PC-3 (cell line): ENCODE data around the gene TIGD1. TPM values are rescaled to one million over a fixed set of nuclear protein-coding genes. Genes with fewer than 3 reads are reported as not detected.

Source experiments
- ATAC-seq: fragments of 200-7000 bp; cut with Tn5 transposase; 2 replicates; pipeline ENCODE4 v1.9.1; 2020; ENCODE audit warnings: mild to moderate bottlenecking, moderate library complexity
- BruUV-seq: library from RNA; stranded (reverse); fragments of 400-500 nt; replicated peaks from 2 replicates; lab custom pipeline; 2021; lab: Mats Ljungman, UMichigan
- CTCF ChIA-PET: fragments of 300-600 bp; sonication (Branson Sonifier 250); formaldehyde crosslinking; loops from one replicate; lab custom pipeline; 2022; ENCODE audit warnings: antibody characterized with exemption; lab: Charles Lee
- POLR2A ChIA-PET: fragments of 300-600 bp; sonication (Branson Sonifier 250); formaldehyde crosslinking; loops from one replicate; lab custom pipeline; 2022; ENCODE audit warnings: antibody characterized with exemption; ENCODE audit not compliant: unreplicated experiment; lab: Charles Lee
- DNase-seq: peaks from one replicate; pipeline ENCODE4 v3.0.0-alpha.2; 2015
- H2AFZ ChIP-seq: fragments of 300-600 bp; sonication (generic); 2 replicates; pipeline ENCODE4 v1.6.0; 2016; ENCODE audit warnings: antibody characterized with exemption, low read length
- H3F3A ChIP-seq: fragments of 300-600 bp; sonication (generic); one replicate; pipeline ENCODE4 v1.6.0; 2017; ENCODE audit warnings: antibody characterized with exemption, low read length, control low read depth, mild to moderate bottlenecking; ENCODE audit not compliant: unreplicated experiment
- H3K27ac ChIP-seq: fragments of 300-600 bp; sonication (generic); 2 replicates; pipeline ENCODE4 v1.5.1; 2016; ENCODE audit warnings: mild to moderate bottlenecking, low read length
- H3K27me3 ChIP-seq: fragments of 300-600 bp; sonication (generic); 2 replicates; pipeline ENCODE4 v1.6.1; 2016; ENCODE audit warnings: low read length, mixed read lengths
- H3K36me3 ChIP-seq: fragments of 300-600 bp; sonication (generic); 2 replicates; pipeline ENCODE4 v1.6.1; 2016; ENCODE audit warnings: low read depth, mixed run types, low read length, mixed read lengths
- H3K4me1 ChIP-seq: fragments of 300-600 bp; sonication (generic); 2 replicates; pipeline ENCODE4 v1.5.1; 2016; ENCODE audit warnings: low read length; ENCODE audit not compliant: insufficient read depth
- H3K4me2 ChIP-seq: fragments of 300-600 bp; sonication (generic); 2 replicates; pipeline ENCODE4 v1.6.0; 2016; ENCODE audit warnings: low read length
- H3K4me3 ChIP-seq: fragments of 300-600 bp; sonication (generic); 2 replicates; pipeline ENCODE4 v1.5.1; 2016; ENCODE audit warnings: mild to moderate bottlenecking, low read length, mixed read lengths
- H3K79me2 ChIP-seq: fragments of 300-600 bp; sonication (generic); 2 replicates; pipeline ENCODE4 v1.6.1; 2017; ENCODE audit warnings: low read length, mixed read lengths
- H3K9ac ChIP-seq: fragments of 300-600 bp; sonication (generic); 2 replicates; pipeline ENCODE4 v1.6.0; 2016; ENCODE audit warnings: mild to moderate bottlenecking, low read length
- H3K9me2 ChIP-seq: fragments of 300-600 bp; sonication (generic); replicated peaks from 2 replicates; pipeline ENCODE4 v1.6.1; 2016; ENCODE audit warnings: mixed run types, low read length, mixed read lengths
- H3K9me3 ChIP-seq: fragments of 300-600 bp; sonication (generic); 2 replicates; pipeline ENCODE4 v1.6.1; 2016; ENCODE audit warnings: low read length, mixed read lengths
- H4K20me1 ChIP-seq: fragments of 300-600 bp; sonication (generic); 2 replicates; pipeline ENCODE4 v1.6.1; 2016; ENCODE audit warnings: low read length, mixed read lengths
- EZH2 ChIP-seq: fragments of 300-600 bp; sonication (generic); IDR thresholded peaks from one replicate; pipeline ENCODE4 v1.6.1; 2017; ENCODE audit warnings: antibody characterized with exemption, mild to moderate bottlenecking, low read length; ENCODE audit not compliant: unreplicated experiment
- EZH2phosphoT487 ChIP-seq: fragments of 300-600 bp; sonication (generic); IDR thresholded peaks from 2 replicates; pipeline ENCODE4 v1.6.1; 2018; ENCODE audit warnings: mild to moderate bottlenecking, antibody characterized with exemption, low read length, borderline replicate concordance
- intact Hi-C: fragments of 100-400 bp; cut with micrococcal nuclease; formaldehyde crosslinking; loops from 2 replicates; pipeline ENCODE4 v1.9.0; 2023
- total RNA-seq: library from RNA; depleted of rRNA; stranded (reverse); fragments of >200 nt; gene quantifications from 2 replicates; pipeline ENCODE4 v1.2.3, GENCODE V29; 2014
- TF ChIP-seq, protein P1 (sequence below): fragments of 300-600 bp; sonication (generic); conservative IDR thresholded peaks from 2 replicates; pipeline ENCODE4 v1.5.1; 2017; ENCODE audit warnings: antibody characterized with exemption, low read depth, mild to moderate bottlenecking, low read length

The TIGD1 gene
- total RNA-seq, 1 experiment from 2014 or later, result 6.3 TPM

DNA sequence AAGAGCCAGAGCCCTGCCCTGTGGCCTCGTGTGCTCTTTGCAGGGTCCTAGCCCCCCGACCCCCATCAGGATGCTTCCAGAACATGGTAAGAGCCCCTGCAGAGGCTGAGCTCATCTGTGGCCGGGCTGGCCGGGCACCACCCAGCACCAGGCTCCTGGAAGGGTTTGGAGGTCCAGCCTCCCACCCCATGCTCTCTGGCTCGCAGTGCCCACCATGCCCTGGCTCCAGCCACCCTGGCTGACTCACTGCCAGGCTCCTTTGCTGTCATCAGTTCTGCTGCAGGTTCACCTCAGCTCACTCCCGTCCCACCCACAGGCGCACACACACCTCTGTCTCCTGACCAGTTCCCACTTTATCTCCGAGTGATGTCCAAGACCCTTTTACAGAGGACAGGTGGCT lies 37.7 kb upstream of the TIGD1 start:
- Histone ChIP-seq H3K4me2 (no peak overlapping the region), H4K20me1 (no peaks in the 10 kb centered on the region), H3K9me3 (no peaks in the 10 kb centered on the region), H3K27ac (no peak overlapping the region), H3K4me3 (no peak overlapping the region), H3K79me2 (no peaks in the 10 kb centered on the region), H3K9ac (no peak overlapping the region), H3K27me3 (no peaks in the 10 kb centered on the region), H3K9me2 (no peaks in the 10 kb centered on the region), H2AFZ (no peak overlapping the region), H3K4me1 (peaks cover 31% of the 10 kb centered on the region), H3F3A (peaks cover 10% of the 10 kb centered on the region), H3K36me3 (no peaks in the 10 kb centered on the region)
- POLR2A ChIA-PET, result no interaction called here
- CTCF ChIA-PET, result no interaction called here
- ATAC-seq (no peak), DNase-seq (no peak)
- intact Hi-C loops, result loop anchor here (2.0 kb wide), 2 partner anchors 19 to 37 kb away; partner anchors contain the start of genes EIF4E2 and TIGD1
- no peak for TF ChIP-seq EZH2
- TF ChIP-seq, protein P1, sequence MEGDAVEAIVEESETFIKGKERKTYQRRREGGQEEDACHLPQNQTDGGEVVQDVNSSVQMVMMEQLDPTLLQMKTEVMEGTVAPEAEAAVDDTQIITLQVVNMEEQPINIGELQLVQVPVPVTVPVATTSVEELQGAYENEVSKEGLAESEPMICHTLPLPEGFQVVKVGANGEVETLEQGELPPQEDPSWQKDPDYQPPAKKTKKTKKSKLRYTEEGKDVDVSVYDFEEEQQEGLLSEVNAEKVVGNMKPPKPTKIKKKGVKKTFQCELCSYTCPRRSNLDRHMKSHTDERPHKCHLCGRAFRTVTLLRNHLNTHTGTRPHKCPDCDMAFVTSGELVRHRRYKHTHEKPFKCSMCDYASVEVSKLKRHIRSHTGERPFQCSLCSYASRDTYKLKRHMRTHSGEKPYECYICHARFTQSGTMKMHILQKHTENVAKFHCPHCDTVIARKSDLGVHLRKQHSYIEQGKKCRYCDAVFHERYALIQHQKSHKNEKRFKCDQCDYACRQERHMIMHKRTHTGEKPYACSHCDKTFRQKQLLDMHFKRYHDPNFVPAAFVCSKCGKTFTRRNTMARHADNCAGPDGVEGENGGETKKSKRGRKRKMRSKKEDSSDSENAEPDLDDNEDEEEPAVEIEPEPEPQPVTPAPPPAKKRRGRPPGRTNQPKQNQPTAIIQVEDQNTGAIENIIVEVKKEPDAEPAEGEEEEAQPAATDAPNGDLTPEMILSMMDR, result no peak
- no peak for TF ChIP-seq EZH2phosphoT487
- no TSS peak for BruUV-seq

DNA sequence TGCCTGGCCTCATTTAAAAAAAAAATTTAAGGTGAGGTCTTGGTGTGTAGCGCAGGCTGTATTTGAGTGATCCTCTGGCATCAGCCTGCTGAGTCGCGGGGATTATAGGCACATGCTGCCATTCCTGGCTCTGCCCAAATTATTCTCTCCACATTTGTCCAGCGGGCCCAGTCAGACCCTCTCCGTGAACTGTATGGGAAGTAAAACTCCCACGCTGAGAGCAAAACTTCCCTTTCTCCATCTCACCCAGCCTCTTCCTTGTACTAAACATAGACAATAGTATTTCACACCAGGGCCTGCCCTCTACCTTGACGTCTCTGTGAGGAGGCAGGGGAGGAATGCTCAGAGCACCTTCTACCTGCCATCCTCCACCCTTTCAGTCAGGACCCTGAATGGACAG lies 37.2 kb upstream of the TIGD1 start:
- intact Hi-C loops, result no loop called here
- no peak overlapping the region for H3K4me3 ChIP-seq
- H3K36me3 ChIP-seq, result no peaks in the 10 kb centered on the region
- no peak overlapping the region for H3K9ac ChIP-seq
- H3K4me2 ChIP-seq, result no peak overlapping the region
- DNase-seq, result no peak
- H3K27me3 ChIP-seq, result no peaks in the 10 kb centered on the region
- no peak for TF ChIP-seq EZH2
- TF ChIP-seq, protein P1, result no peak
- no peak for TF ChIP-seq EZH2phosphoT487
- no peak overlapping the region for H2AFZ ChIP-seq
- no peaks in the 10 kb centered on the region for H4K20me1 ChIP-seq
- BruUV-seq, result no TSS peak
- ATAC-seq, result no peak
- ChIA-PET CTCF (no interaction called here), POLR2A (no interaction called here)
- H3F3A ChIP-seq, result peaks cover 7% of the 10 kb centered on the region
- H3K4me1 ChIP-seq, result peaks cover 27% of the 10 kb centered on the region
- no peaks in the 10 kb centered on the region for H3K9me2 ChIP-seq
- no peaks in the 10 kb centered on the region for H3K79me2 ChIP-seq
- H3K27ac ChIP-seq, result no peak overlapping the region
- H3K9me3 ChIP-seq, result no peaks in the 10 kb centered on the region

DNA sequence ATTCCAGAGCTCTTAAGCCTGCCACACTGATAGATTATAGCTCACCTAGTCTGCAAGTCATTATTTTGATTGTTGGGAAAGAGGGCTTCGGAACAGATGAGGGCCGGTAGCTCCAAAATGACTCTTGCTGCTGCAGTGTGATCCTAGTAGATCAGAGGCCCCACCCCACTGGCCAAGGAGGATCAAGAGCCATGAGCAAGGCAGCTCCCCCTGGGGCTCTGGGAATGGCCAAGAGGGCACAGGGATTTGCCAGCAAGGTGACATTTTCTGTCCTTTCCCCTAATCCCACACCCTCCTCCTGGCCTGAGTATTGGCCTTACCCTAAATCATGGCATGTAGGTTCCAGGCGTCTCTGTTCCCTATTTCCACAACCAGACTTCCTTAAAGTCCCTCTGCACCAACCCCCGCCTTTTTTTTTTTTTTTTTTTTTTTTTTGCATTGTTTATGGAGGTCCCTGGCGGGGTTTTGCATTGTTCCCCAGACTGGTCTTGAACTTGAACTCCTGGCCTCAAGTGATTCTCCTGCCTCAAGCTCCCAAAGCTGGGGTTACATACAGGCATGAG lies 36.7 kb upstream of the TIGD1 start:
- no peaks in the 10 kb centered on the region for H4K20me1 ChIP-seq
- H3K9ac ChIP-seq, result no peak overlapping the region
- peaks cover 2% of the 10 kb centered on the region for H3F3A ChIP-seq
- no TSS peak for BruUV-seq
- TF ChIP-seq, protein P1, result no peak
- TF ChIP-seq EZH2phosphoT487 (no peak), EZH2 (no peak)
- H3K27ac ChIP-seq, result no peak overlapping the region
- no peaks in the 10 kb centered on the region for H3K9me2 ChIP-seq
- H2AFZ ChIP-seq, result no peak overlapping the region
- no peaks in the 10 kb centered on the region for H3K36me3 ChIP-seq
- intact Hi-C loops, result no loop called here
- ATAC-seq (no peak), DNase-seq (no peak)
- ChIA-PET POLR2A (interaction anchor here (0.6 kb wide), 1 partner anchor 17 kb away, joined by 4 read pairs; no protein-coding TSS in a partner anchor), CTCF (no interaction called here)
- H3K4me2 ChIP-seq, result no peak overlapping the region
- H3K79me2 ChIP-seq, result no peaks in the 10 kb centered on the region
- H3K4me1 ChIP-seq, result peaks cover 22% of the 10 kb centered on the region
- H3K27me3 ChIP-seq, result no peaks in the 10 kb centered on the region
- H3K9me3 ChIP-seq, result no peaks in the 10 kb centered on the region
- H3K4me3 ChIP-seq, result no peak overlapping the region
